Stimulated activated CD4-positive, alpha-beta T cell treated with anti-CD3 and anti-CD28 coated beads, Interleukin-15, amount 100 ng/mL, for 1 hour (primary cell): Measurements from ENCODE around the gene MAN2B2.

Source experiments
- DNase-seq, 2 donors: peaks; one replicate each; pipeline ENCODE4 v3.0.0-alpha.2; 2020; ENCODE audit warnings: low read depth in 1 of 2, low spot score in 1 of 2

The MAN2B2 gene

DNA sequence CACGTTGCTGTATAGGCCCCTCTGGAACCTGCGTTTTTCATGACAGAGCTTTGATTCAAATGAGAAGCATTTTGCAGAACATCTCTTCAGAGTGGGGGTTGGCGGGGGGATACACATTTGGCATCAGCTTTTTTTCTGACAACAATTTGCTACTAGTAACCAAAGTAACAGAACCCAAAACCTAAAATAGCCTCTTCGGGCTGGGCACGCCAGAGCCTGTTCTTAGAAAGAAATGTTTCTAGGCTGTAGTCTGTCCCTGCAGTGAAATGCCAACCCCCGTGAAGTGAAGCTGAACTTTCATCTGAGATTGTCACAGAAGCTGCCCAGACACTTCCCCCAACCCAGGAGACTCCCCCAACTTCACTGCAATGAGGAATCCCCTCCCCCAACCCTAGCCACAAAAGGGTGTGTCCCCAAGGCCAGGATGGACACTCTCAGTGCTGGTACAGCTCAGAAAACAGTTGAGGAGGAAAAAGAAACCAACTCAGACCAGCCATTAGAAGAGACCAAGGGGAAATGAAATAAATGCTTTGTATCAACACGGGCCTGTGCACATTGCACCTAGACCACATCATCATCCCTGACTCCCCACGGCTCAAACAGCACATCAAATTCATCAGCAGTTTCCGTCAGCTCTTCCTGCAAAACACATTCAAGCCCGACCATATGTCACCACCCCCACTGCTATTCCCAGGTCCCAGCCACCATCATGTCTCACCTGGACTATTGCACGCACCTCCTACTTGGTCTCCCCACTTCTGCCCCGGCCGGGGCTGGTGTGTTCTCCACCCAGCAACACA is 8.4 kb upstream of the MAN2B2 start:
- DNase-seq, result no peak

- no peak for DNase-seq
Observed at GRCh38 chr4:6567218-6567617, 7.8 kb upstream of the MAN2B2 start.

DNA sequence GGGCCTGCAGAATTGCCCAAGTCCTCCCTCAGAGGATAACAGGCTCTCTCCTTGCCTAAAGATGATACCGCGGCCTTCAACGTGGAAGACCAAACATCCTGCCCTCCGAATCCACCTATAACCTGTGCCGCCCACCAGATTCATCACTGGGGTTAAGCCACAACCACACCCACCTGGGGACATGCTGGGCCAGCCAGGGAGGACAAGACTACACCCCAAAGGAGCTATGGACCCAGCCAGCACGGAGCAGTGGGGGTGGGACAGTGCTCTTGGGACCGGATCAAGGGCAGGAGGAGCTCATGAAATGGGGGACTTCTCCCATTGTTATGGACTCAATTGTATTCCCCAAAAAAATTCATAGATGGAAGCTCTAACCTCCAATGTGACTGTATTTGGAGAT is 6.8 kb upstream of the MAN2B2 start:
- no peak for DNase-seq

- DNase-seq, result no peak
Observed at GRCh38 chr4:6568689-6569332, 6.2 kb upstream of the MAN2B2 start.

DNA sequence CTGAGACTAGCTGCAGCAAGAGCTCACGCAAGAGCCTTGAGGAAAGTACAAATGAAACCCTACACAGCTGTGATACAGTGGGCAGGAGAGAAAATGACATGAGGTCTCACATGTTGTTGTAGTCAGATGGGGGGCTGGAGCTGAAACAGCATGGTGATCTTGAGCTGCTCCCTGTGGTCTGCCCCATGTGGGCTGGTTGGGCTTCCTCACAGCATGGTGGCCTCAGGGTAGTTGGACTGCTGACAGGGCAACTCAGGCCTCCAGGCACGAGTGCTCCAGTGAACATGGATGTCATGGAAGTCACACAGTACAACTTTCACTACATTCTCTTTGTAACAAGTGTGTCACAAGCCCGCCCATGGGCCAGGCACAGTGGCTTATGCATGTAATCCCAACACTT is 3.4 kb upstream of the MAN2B2 start:
- no peak for DNase-seq

GRCh38 chr4:6573551-6573950 is 1.4 kb upstream of the MAN2B2 start:
- DNase-seq, result no peak

GRCh38 chr4:6573986-6574746 is 823 bp upstream of the MAN2B2 start:
- no peak for DNase-seq

- no peak for DNase-seq
Observed at GRCh38 chr4:6575503-6576240, 683 bp downstream of the MAN2B2 start.

- no peak for DNase-seq
Observed at GRCh38 chr4:6576512-6576911, 1.5 kb downstream of the MAN2B2 start.

DNA sequence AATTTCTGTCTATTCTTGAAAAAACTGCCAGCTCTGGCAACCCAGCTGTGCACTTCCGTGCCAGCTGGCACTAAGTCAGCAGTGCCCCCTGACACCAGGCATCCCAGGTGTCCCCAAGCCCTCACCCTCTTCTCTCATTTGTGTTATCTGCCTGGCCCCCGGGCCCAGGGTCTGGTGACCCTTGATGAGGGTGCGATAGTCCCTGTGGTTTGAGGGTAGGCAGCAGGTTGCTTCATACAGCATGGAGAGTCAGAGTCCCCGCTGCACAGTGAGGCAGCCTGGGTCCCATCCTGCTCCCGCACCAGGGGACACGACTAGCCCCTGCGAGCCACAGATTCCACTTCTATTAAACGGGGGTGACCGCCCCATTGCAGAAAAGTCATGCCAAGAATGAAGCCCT is 1.9 kb downstream of the MAN2B2 start:
- no peak for DNase-seq

- DNase-seq, result no peak
Observed at GRCh38 chr4:6577409-6577808, 2.4 kb downstream of the MAN2B2 start.

GRCh38 chr4:6578221-6578620 is 3.2 kb downstream of the MAN2B2 start:
- DNase-seq, result no peak

- DNase-seq, result no peak
Observed at GRCh38 chr4:6580353-6580752, 5.4 kb downstream of the MAN2B2 start.

DNA sequence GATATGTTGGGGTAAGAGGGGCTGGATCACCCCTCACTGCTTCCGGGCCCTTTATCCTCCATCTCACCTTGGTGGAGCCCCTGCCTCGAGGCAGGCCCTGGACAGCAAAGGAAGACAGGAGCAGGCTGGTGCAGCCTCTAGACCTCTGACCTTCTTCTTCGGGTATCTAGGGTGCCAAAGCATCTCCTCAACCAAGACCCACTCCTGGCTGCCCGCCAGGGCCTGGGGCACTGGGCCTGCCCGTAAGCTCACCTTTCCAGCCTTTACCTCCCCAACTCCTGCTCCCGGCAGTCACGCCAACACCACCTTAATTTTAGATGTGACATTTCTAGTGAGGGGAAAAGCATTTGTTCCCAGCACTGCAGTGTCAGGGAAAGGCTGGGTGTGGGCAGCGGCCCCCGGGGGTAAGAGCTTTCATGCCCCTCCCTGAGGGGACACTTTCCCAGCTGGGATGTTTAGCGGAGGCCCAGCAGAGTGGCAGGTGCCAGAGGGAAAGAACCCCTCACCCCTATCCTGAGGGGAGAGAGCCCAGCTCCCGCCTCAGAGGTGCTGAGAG is 6.7 kb downstream of the MAN2B2 start:
- no peak for DNase-seq

- no peak for DNase-seq
Observed at GRCh38 chr4:6582889-6583490, 8.0 kb downstream of the MAN2B2 start.

DNA sequence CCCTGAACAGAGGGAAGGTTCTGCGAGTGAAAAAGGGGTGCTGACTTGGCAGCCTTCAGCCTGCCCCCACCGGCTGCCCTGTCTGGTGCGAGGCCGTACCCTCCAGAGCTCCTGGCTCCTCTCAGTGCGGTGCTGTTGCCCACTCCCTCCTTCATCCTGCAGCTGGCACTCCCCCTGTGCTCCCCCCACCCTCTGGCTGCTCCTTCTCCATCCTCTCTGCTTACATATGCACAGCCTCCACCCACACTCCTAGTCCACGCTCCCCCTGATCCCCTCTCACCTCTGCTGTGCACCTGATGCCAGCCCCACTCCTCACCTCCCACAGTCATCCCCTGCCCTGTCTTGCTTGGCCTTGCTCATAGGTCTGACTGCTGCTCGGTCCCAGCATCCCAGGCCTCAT is 9.9 kb downstream of the MAN2B2 start:
- DNase-seq, result no peak

GRCh38 chr4:6586715-6587325 is 11.8 kb downstream of the MAN2B2 start:
- DNase-seq, result no peak

DNA sequence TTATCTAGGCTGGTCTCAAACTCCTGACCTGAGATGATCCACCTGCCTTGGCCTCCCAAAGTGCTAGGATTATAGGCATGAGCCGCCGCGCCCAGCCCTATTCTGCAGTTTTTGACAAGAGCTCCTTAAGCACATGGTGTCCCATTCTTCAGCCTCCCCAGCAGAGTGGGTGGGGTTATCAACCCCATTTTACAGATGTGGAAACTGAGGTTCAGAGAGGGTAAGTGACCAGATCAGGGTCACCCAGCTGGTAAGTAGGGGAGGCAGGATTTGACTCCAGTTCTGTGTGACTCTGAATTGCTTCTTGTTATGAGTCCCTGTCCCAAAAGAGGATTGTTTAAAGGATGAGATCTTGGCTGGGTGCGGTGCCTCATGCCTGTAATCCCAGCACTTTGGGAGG is 14.5 kb downstream of the MAN2B2 start:
- DNase-seq, result no peak

DNA sequence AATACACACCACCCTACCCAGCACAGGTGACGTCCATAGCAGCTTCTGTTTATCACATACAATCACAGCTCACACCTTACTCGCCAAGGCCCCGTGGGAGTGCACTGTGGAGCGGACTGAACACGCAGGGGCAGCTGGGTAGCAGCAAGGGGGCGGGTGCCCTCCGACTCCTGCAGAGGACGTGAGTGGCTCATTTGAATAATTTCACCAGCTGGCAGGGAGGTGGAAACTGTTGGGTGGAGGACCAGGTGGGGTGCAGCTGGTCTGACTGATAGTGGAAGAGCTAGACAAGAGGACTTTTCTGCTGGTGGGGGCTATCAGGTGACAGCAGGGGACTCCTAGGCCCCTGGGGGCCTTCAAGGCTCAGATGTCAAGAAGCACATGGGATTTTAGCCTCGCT is 16.3 kb downstream of the MAN2B2 start:
- no peak for DNase-seq

DNA sequence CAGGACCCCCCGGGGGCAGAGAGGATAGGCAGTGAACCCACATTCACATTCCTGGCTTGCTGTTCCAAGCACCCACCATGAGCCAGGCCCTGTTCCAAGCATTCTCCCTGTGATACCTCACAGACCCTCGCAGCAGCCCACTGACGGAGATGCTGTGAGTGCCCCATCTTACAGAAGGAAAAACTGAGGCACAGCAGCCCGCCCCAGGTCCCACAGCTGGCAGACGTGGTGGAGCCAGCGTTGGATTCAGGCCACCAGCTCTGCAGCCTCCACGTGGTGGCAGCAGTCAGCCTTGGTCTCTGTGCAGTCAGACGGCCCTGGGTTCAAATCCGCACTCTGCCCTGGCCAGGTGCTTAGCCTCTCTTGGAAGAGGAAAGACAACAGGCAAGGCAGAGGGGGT is 16.8 kb downstream of the MAN2B2 start:
- no peak for DNase-seq
